SK-N-SH treated with all-trans-retinoic acid at 6 μM for 48 hours (cell line): Measurements from ENCODE around the gene CACNA1C.

Experiments
- ARNTL ChIP-seq: fragments of 450-650 bp; formaldehyde crosslinking; IDR thresholded peaks from 2 replicates; pipeline ENCODE4 v1.5.0; 2020; ENCODE audit warnings: low read depth, mild to moderate bottlenecking, moderate library complexity, borderline replicate concordance
- ESRRG ChIP-seq: fragments of 250-450 bp; sonication (Bioruptor Pico); IDR thresholded peaks from 2 replicates; pipeline ENCODE4 v1.6.1; 2021; ENCODE audit warnings: mild to moderate bottlenecking
- PATZ1 ChIP-seq: fragments of 250-450 bp; sonication (Bioruptor Pico); IDR thresholded peaks from 2 replicates; pipeline ENCODE4 v1.8.0; 2020; ENCODE audit warnings: mild to moderate bottlenecking, moderate library complexity, borderline replicate concordance
- RARB ChIP-seq: fragments of 250-450 bp; sonication (Bioruptor Pico); IDR thresholded peaks from 2 replicates; pipeline ENCODE4 v1.8.0; 2021; ENCODE audit warnings: mild to moderate bottlenecking, moderate library complexity
- TCF4 ChIP-seq: fragments of 250-450 bp; sonication (Bioruptor Pico); IDR thresholded peaks from 2 replicates; pipeline ENCODE4 v1.8.0; 2021; ENCODE audit warnings: mild to moderate bottlenecking, moderate library complexity, borderline replicate concordance
- ZC3H10 ChIP-seq: fragments of 250-450 bp; sonication (Bioruptor Pico); IDR thresholded peaks from 2 replicates; pipeline ENCODE4 v1.5.1; 2021; ENCODE audit warnings: mild to moderate bottlenecking, moderate library complexity
- ZFP3 ChIP-seq: fragments of 250-450 bp; sonication (Bioruptor Pico); IDR thresholded peaks from 2 replicates; pipeline ENCODE4 v1.5.0; 2020; ENCODE audit warnings: mild to moderate bottlenecking, moderate library complexity
- ZNF565 ChIP-seq: fragments of 450-650 bp; formaldehyde crosslinking; conservative IDR thresholded peaks from 2 replicates; pipeline ENCODE4 v1.5.0; 2020; ENCODE audit warnings: low read depth, mild to moderate bottlenecking, moderate library complexity
- ZNF70 ChIP-seq: fragments of 450-650 bp; formaldehyde crosslinking; IDR thresholded peaks from 2 replicates; pipeline ENCODE4 v1.5.0; 2020; ENCODE audit warnings: mild to moderate bottlenecking, moderate library complexity
- ZNF8 ChIP-seq: fragments of 450-650 bp; formaldehyde crosslinking; IDR thresholded peaks from 2 replicates; pipeline ENCODE4 v1.5.0; 2020; ENCODE audit warnings: mild to moderate bottlenecking, moderate library complexity
- TF ChIP-seq, protein P1 (sequence below): fragments of 250-450 bp; sonication (Bioruptor Pico); IDR thresholded peaks from 2 replicates; pipeline ENCODE4 v1.5.0; 2020; ENCODE audit warnings: mild to moderate bottlenecking, moderate library complexity
- TF ChIP-seq, protein P2 (sequence below): fragments of 250-450 bp; sonication (Bioruptor Pico); IDR thresholded peaks from 2 replicates; pipeline ENCODE4 v1.8.0; 2021; ENCODE audit warnings: low read depth, mild to moderate bottlenecking, moderate library complexity, borderline replicate concordance

DNA sequence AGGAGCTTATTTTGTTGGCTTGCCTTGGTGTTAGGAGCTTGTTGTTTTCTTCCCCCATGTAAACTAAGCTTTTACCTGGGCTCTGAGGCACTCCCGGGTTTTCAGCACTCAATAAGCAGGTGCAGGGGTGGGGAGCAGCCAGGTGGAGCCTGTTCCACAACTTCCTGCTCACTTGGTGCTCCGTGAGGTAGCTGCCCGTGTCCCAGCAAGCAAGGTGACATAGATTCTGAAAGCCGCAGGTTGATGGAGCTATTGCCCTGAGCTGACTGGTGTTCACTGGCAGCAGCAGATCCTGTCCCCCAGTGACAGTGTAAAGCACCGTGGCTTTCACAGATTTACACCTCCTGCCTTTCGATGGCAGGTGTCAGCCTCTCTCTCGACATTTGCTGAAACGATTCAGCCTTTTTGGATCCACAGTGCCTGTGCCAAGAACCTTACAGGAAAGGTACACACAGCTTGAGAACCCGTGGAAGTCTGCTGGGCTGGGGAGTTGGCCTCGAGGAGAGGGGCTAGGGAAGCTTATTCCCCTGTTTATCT is 446.2 kb downstream of the CACNA1C start:
- no peak for TF ChIP-seq ZNF565 (CRISPR knock-in tag)
- no peak for TF ChIP-seq ARNTL (CRISPR knock-in tag)
- no peak for TF ChIP-seq ZC3H10 (CRISPR knock-in tag)
- no peak for TF ChIP-seq ZNF8
- TF ChIP-seq, protein P1, sequence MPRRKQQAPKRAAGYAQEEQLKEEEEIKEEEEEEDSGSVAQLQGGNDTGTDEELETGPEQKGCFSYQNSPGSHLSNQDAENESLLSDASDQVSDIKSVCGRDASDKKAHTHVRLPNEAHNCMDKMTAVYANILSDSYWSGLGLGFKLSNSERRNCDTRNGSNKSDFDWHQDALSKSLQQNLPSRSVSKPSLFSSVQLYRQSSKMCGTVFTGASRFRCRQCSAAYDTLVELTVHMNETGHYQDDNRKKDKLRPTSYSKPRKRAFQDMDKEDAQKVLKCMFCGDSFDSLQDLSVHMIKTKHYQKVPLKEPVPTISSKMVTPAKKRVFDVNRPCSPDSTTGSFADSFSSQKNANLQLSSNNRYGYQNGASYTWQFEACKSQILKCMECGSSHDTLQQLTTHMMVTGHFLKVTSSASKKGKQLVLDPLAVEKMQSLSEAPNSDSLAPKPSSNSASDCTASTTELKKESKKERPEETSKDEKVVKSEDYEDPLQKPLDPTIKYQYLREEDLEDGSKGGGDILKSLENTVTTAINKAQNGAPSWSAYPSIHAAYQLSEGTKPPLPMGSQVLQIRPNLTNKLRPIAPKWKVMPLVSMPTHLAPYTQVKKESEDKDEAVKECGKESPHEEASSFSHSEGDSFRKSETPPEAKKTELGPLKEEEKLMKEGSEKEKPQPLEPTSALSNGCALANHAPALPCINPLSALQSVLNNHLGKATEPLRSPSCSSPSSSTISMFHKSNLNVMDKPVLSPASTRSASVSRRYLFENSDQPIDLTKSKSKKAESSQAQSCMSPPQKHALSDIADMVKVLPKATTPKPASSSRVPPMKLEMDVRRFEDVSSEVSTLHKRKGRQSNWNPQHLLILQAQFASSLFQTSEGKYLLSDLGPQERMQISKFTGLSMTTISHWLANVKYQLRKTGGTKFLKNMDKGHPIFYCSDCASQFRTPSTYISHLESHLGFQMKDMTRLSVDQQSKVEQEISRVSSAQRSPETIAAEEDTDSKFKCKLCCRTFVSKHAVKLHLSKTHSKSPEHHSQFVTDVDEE (CRISPR knock-in tag): no peak
- TF ChIP-seq, protein P2, sequence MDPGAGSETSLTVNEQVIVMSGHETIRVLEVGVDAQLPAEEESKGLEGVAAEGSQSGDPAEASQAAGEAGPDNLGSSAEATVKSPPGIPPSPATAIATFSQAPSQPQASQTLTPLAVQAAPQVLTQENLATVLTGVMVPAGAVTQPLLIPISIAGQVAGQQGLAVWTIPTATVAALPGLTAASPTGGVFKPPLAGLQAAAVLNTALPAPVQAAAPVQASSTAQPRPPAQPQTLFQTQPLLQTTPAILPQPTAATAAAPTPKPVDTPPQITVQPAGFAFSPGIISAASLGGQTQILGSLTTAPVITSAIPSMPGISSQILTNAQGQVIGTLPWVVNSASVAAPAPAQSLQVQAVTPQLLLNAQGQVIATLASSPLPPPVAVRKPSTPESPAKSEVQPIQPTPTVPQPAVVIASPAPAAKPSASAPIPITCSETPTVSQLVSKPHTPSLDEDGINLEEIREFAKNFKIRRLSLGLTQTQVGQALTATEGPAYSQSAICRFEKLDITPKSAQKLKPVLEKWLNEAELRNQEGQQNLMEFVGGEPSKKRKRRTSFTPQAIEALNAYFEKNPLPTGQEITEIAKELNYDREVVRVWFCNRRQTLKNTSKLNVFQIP: no peak
- TF ChIP-seq TCF4 (CRISPR knock-in tag): no peak
- TF ChIP-seq ZNF70 (CRISPR knock-in tag): no peak
- no peak for TF ChIP-seq PATZ1
- no peak for TF ChIP-seq ZFP3 (CRISPR knock-in tag)
- no peak for TF ChIP-seq ESRRG (CRISPR knock-in tag)
- no peak for TF ChIP-seq RARB
